GM18499 (cell line): ENCODE measurements around the gene EXOC4.
"Not testable (repeated sequence)": the region's sequence is repeated elsewhere in the genome, so short reads cannot be mapped to it uniquely, and the experiment has no call there.

Experiments used
- ATAC-seq: cut with Tn5 transposase; IDR thresholded peaks from one replicate; pipeline ENCODE4 v1.9.1; 2021; ENCODE audit warnings: moderate number of reproducible peaks; ENCODE audit not compliant: insufficient read depth, unreplicated experiment

EXOC4 gene

DNA sequence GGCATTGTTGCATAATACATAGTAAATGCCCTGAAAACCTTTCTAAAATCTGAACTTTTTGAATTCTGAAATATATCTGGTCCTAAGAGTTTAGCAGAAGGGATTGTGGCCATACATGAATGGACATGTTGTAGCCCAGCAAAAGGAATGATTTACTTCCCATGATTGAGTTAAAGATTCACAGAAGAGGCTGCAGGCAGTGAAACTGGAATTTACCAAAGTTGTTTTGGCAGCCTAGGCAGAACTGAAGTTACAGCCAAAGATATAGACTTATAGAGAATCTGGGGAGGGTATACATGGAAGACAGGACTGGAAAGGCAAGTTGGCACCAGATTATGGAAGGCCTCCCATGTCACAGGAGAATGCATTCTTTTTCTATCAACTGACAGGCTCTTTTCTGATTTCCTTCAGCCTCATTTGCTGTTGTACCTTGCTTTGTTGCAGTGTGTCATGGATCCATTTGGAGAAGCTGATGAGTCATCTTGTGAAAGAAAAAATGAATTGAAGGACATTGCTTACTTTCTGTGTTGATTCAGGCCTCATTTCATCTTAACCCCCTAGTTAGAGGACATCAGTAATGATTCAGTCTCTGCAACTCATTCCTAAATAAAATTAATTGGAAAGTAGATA lies 518.1 kb downstream of the EXOC4 start:
- no peak for ATAC-seq

DNA sequence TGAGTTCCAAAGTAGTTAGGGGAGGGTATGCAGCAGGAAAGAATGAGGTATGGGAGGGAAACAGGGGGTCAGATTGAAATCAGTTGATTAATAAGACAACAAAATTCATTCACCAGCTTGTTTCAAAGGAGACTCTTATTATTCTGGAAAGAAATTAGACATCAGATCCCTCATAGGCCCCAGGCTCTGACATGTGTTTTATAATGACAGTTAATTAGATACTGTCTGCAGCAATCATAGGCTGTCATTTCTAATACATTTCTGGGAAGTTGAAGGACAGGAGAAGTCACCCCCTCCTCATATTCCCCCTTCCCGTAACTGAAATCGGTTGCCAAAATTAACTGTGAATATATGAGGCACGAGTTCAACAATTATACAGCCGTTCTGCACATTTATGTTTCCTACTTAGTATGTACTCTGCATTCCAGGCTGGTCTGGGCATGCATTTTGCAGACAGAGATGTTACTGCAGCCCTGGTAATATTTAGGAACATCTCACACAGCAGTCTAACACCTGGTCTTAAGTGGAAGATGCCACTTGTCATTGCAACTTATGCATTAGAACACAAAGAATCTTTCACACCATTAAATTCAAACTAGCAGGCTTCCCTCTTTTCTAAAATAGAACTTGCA lies 519.0 kb downstream of the EXOC4 start:
- ATAC-seq = no peak

DNA sequence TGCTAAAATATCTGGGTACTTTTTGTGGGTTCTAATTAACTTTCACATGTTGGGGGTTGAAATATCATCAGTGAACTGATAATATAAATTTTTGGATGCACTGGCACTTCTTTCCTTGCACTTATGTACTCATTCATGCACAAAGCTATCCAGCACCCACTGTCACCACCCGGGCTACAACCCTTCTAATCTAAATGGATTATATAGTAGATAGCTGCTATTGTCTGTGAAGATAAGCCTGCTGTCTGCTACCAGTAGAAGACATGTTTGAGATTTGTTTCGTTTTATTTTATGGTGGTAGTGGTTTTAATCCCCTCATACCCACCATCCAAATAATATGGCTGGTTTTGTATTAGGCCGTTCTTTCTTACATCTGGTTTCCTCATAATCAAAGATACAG lies 520.7 kb downstream of the EXOC4 start:
- ATAC-seq = no peak

DNA sequence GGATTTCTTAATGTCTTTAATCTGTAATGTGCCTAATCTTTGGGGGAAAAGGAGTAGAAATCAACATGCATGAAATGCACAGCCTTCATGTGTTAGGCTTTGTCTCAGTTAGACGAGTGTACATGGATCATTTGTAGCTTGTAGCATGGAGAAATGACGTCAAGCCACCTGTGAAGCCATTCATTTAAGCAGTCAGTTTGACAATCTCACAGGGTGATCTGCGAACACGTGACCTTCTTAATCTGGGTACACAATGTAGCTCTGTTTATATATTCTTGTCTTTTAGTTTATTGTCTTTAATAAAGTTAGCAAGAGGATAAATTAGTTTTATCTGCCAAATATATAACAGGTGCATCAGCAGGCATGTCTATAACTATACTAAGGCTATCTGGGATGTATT lies 522.3 kb downstream of the EXOC4 start:
- ATAC-seq = no peak

DNA sequence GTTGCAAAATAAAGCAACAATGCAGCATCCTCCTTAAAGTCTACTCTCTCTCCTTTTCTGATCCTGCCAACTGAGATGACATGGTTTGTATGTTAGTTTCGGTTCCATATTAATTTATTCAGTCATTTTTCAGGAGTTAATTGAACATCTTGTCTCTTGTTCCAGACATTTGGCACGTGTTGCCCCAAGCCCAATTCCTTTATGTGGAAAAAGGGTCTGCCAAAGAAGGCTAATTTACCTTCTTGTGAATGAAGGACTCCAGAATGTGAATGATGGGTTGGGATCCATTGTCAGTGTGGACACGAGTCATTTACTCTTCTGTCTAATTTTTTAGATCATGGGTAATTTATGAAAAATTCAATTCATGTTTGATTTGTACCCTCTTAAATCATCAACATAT lies 523.4 kb downstream of the EXOC4 start:
- no peak for ATAC-seq

DNA sequence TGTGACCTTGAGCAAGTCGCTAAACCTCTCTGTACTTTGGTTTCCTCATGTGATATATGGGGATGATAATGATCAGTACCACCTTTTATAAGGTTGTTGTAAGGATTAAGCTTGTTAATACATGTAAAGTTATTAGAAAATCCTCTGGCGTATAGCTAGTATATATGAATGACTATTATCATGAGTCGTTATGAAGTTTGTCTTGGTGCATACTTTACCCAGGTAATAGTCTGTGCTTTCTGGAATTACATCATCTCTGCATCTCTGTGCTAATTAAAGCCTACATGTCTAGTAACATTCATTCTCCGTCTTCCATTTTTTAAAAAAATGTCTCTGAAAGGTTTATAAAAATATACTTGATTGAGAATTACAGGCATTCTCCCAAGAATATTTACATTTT lies 524.8 kb downstream of the EXOC4 start:
- ATAC-seq = no peak

DNA sequence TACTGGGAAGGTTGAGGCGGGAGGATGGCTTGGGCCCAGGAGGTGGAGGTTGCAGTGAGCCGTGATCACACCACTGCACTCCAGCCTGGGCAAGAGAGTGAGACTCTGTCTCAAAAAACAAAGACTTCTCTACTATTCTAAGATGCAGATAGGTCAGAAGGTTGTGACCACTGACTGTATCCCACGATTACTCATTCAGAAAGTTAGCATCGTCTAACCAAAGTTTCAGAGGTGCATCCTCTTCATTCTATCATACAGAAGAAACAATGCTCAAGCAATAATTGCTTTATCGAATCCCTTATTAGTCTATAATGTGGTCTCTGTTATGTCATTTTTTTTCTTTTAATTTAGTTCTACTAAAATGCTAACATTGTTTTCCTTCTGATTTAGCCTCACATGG lies 525.6 kb downstream of the EXOC4 start:
- ATAC-seq = no peak

DNA sequence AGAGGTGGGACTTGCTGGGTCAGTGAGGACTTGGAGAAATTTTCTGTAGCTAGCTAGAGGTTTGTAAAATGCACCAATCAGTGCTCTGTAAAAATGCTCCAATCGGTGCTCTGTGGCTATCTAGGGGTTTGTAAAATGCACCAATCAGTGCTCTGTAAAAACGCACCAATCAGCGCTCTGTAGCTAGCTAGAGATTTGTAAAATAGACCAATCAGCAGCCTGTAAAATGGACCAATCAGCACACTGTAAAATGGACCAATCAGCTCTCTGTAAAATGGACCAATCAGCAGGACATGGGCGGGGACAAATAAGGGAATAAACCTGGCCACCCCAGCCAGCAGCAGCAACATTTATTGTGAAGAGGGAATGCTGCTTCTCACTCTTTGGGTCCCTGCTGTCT lies 526.7 kb downstream of the EXOC4 start:
- not testable (repeated sequence) for ATAC-seq

DNA sequence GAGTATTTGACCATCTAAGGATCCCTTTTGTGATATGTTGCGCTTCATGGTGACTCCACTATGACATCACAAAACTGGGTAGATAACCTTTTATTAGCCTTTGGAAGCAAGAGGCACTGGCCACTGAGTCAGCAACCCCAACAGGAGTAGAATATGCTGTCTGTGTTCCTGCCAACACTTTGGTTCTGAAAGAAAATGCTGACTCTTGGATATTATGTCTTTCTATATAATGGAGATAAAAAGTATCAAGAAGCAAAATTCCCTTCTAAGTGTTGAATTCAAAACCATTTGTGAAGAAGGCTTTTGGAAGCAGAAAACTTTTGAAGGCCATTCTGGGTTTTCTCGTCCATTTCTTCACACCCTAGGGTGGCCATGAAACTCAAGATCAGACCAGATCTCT lies 528.0 kb downstream of the EXOC4 start:
- ATAC-seq = no peak

DNA sequence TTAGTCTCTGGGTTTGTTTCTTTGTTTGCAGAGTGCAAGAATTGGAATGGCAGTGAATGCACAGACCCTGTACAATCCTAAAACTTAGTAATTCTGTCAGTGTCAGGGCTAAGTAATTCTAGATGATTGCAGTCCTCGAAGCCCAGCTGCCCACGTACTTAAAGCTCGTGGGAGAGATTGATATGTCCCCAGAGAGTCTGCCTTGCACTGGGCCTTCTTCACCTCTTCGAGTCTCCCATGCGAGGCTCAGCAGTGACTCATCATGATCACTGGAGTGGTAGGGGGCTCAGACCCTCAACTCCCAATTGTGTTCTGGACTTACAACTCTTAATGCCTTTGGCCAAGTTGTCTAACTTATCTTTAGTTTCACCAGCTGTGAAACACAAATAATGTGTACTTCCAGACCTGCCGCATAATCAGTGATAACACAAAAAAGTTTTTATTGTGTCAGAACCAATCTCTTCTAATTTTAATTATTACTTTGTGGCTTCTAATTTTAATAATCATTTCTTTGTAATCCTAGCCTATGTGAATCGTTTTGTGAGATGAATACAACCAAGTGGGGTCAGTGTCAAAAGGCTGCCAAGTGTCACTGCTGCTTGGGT lies 528.7 kb downstream of the EXOC4 start:
- ATAC-seq = no peak

DNA sequence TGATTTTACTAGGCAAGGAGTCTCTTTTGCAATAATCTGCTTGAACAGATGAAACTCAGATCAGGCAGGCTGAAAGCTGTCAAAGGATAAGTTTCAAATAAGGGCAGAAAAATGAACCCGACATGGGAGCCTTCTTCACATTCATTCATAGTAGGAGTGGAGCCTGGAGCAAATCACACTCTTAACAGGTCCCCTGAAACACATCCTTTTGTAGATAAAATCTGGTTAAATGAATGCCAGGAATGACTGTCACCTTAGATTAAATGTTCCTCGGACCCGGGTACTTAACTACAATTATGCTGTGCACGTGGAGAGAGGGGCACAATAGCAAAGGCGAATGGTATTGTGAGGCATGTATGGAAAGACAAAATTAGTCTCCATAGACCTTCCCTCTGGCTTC lies 529.6 kb downstream of the EXOC4 start:
- ATAC-seq = no peak

DNA sequence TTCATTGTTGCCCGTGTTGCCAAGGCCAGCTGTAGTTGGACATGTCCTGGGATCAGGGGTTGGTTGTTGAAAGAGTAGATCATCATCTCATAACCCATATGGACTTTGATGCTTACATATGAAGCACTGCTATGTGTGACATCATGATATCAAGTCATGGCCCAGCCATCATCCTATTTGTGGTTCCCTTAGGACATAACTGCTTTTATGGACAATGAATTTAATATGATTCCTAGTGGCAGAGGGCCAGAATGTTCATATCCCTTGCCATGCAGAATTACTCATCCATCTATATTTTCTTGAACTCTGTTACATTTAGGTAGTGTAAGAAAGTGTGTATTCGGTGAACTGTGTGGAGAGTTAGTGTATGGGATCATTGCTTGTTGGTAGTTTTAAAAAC lies 530.4 kb downstream of the EXOC4 start:
- ATAC-seq = no peak

DNA sequence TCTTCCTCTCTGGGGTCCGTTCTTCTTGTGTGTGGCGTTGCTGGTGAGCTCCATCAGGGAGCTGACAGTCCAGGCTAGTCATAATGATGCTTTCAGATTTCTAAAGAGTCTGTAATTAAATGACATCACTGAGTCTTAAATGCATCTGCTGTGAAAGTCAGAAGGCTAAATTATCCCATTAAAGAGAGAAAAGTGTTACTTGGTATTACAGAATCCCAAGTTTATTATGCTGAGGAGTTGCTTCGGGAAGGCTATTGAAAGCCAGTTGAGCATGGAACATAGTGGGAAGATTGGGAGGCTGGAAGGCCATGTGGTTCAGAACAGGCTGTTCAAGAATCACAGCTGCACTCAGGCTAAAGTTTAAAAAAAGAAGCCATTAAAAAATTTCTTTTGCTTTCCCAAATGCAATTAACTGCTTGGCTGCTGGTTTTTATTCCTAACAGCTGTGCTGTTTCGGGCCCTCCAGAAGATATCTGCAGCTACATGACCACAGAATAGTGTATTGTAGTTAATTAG lies 531.7 kb downstream of the EXOC4 start:
- ATAC-seq = no peak

DNA sequence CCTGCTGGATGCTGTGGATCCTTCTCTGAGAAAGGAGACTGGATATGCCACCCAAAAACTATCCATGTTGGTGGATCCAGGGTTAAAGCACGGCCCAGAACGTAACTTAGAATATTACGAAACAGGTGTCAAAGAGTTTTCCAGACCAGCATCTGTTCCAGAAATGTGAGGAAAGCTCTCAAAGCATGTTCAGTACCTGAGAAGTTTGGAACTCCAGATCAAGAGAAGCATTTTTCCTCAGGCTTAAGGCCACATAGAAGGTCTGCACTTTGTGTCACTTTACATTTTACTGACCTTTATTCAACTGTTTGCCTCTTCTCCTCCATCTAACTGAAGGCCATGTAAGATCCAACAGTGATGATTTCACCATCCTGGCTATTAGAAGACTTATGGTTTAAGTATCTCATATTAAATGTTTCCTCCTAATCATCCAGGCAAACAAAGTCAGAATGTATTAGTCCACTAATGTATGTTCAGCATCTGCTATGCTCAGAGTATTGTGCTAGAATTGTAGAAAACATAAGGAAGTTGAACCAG lies 533.6 kb downstream of the EXOC4 start:
- ATAC-seq = no peak

DNA sequence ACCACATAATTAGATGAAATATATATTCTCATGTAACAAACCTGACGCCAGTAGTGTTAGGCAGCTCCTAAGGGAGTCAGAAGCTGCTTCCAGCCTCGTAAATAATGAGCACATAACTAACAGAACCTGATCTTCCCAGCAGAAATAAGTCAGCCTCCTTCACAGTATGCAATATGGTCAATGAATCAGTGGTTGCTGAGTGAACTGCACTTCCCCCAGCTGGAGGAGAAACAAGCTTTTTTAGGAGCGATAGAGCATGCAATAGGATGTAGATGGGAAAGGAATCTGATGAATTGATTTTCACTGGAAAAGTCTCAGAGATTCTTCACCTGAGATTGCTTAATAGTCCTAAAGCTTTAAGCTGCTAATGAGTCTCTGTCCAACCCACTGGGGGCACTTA lies 537.1 kb downstream of the EXOC4 start:
- ATAC-seq = no peak

DNA sequence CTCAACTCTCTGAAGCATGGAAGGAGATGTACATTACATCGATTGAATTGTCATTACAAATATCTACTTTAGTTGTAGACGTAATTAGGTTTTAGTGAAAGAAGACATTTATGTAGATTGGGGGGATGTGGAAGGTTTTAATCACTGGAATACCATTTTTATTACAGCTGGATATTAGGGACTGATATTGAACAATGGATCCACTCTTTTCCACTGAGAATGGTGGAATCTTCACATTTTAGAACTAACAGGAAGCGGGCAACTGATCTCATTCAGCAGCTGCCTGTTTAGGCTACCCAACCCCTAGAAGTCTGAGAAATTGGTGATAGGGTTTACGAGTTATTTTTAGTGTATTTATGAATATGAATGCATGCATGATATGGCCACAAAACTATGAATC lies 538.0 kb downstream of the EXOC4 start:
- ATAC-seq = no peak

DNA sequence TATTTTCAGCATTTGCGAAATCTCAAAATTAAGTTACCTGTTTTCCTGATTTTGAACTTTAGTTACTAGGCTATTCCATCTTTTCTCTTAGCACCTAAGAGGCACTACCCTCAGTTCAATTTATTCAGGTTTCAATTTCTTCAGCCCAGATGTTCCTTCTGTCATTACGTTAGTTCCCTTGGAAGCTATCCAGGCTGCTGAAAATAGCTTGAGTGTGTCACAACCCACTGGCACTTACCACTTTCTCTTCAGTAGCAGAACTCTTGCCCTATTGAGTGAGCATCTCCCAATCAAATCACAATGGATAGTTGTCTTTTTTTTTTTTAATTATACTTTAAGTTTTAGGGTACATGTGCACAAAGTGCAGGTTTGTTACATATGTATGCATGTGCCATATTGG lies 541.6 kb downstream of the EXOC4 start:
- no peak for ATAC-seq

DNA sequence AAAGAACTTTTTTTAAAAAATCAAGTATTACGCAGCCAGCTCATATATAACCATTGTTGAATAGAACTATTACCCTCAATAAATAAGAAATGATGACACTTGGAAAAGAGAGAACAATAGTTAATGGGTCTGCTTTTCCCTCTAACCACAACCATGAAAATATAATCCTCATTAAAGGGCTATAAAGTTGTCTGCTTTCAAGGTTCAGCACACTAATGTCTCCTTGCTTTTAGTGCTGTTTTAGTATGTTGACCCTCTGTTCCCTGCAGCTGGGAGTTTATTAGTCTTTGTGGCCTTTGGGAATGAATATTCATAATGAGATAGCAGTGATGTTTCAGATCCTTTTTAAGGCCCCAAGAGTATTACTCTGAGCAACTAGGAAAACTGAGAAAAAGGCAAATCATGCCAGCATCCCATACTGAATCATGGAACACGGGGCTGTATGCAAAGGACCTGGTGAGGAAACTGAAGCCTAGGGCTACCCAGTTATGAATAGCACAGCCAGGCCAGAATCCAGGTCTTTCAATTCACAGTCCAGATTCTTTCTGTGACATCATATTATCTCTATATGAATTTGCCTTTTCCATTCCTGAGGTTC lies 542.3 kb downstream of the EXOC4 start:
- ATAC-seq = no peak

DNA sequence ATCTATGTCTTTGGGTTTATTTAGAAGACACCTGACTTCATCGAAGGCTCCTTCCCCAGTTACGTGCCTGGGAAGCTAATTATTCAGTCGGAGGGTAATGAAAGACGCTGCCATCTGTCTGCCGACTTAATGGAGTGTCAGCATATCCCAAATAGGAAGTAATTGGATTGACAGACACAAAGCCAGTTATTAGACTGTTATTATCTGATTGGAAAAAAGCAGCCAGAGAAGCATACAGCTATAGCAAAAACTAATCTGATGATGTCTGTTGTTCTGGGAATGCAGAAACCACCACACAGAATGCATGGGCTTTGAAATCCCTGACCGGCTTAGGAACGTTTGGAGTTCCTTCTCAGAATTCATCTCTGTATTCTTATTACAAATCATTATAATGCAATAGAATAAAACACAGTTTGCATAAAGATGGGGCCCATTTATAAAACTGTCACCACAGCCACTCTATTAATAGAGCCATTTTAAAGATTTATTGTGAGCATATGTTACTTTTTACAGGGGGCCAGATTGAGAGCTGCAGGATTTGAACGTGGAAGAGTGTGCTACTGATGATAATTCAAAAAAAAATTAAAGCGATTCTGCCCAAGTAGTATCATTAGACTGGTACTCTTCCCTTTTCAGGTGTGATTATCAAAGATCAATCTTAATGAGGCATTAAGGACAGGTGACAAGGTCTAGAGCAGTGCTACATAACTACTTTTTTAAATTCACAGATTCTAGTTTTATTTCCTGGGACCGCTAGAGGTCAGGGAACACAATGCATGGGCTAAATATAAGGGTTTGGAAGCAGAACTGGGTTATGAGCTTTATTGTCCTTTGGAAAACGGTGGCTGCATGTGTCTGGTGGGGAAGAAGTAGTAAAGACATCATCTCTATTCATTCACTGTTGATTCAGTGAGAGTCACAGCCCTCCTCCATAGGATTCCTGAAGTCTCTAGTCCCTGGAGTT lies 544.2 kb downstream of the EXOC4 start:
- no peak for ATAC-seq
